Endothelial cell (in vitro differentiated cells): ENCODE measurements around the gene SND1. TPM values are rescaled to one million over a fixed set of nuclear protein-coding genes. Genes with fewer than 3 reads are reported as not detected.

Experiments
- DNase-seq: peaks from one replicate; pipeline ENCODE4 v3.0.0; 2021; ENCODE audit warnings: low spot score
- H3K27ac Mint-ChIP-seq: one replicate; pipeline ENCODE4 v1.8.0; 2021; ENCODE audit warnings: mixed read lengths, inconsistent platforms; ENCODE audit not compliant: unreplicated experiment
- H3K27me3 Mint-ChIP-seq: one replicate; pipeline ENCODE4 v1.8.0; 2021; ENCODE audit warnings: mild to moderate bottlenecking, moderate library complexity, mixed read lengths, inconsistent platforms; ENCODE audit not compliant: unreplicated experiment
- H3K36me3 Mint-ChIP-seq: one replicate; pipeline ENCODE4 v1.8.0; 2021; ENCODE audit warnings: mild to moderate bottlenecking, low read depth, mixed read lengths, inconsistent platforms; ENCODE audit not compliant: unreplicated experiment
- H3K4me1 Mint-ChIP-seq: one replicate; pipeline ENCODE4 v1.8.0; 2021; ENCODE audit warnings: mild to moderate bottlenecking, mixed read lengths, inconsistent platforms; ENCODE audit not compliant: unreplicated experiment
- H3K4me3 Mint-ChIP-seq: one replicate; pipeline ENCODE4 v1.8.0; 2021; ENCODE audit warnings: mild to moderate bottlenecking, mixed read lengths, inconsistent platforms; ENCODE audit not compliant: unreplicated experiment
- H3K9me3 Mint-ChIP-seq: one replicate; pipeline ENCODE4 v1.8.0; 2021; ENCODE audit warnings: mixed read lengths, inconsistent platforms; ENCODE audit not compliant: unreplicated experiment
- CTCF ChIP-seq: fragments of 200-600 bp; sonication (generic); IDR thresholded peaks from one replicate; pipeline ENCODE4 v1.5.0; 2021; ENCODE audit warnings: antibody characterized with exemption; ENCODE audit not compliant: unreplicated experiment
- total RNA-seq: library from RNA; stranded (reverse); fragmentation: NEBNext Ultra II Directional; extraction: Animal tissue kit (Norgen Biotek cat#: 25700); gene quantifications from one replicate; pipeline ENCODE4 v1.2.1, GENCODE V29; 2021; ENCODE audit not compliant: unreplicated experiment

SND1 gene
- total RNA-seq, 1 donor from 2014 or later, result 375 TPM

GRCh38 chr7:128067983-128068382, 416.0 kb downstream of the SND1 start:
- H3K36me3 Mint-ChIP-seq, result peaks cover 14% of the 10 kb centered on the region
- H3K27me3 Mint-ChIP-seq, result peaks cover 3% of the 10 kb centered on the region
- H3K4me3 Mint-ChIP-seq, result no peak overlapping the region
- no peak for DNase-seq
- H3K9me3 Mint-ChIP-seq, result no peaks in the 10 kb centered on the region
- no peak overlapping the region for H3K27ac Mint-ChIP-seq
- no peak for TF ChIP-seq CTCF
- peaks cover 11% of the 10 kb centered on the region for H3K4me1 Mint-ChIP-seq

- no peaks in the 10 kb centered on the region for H3K9me3 Mint-ChIP-seq
- TF ChIP-seq CTCF, result no peak
- H3K4me1 Mint-ChIP-seq, result peaks cover 14% of the 10 kb centered on the region
- peaks cover 2% of the 10 kb centered on the region for H3K27me3 Mint-ChIP-seq
- no peak overlapping the region for H3K27ac Mint-ChIP-seq
- DNase-seq, result no peak
- peaks cover 14% of the 10 kb centered on the region for H3K36me3 Mint-ChIP-seq
- no peak overlapping the region for H3K4me3 Mint-ChIP-seq
Measured at GRCh38 chr7:128068785-128069184, 416.8 kb downstream of the SND1 start.

- peaks cover 2% of the 10 kb centered on the region for H3K27me3 Mint-ChIP-seq
- H3K9me3 Mint-ChIP-seq, result no peaks in the 10 kb centered on the region
- DNase-seq, result no peak
- TF ChIP-seq CTCF, result no peak
- H3K4me1 Mint-ChIP-seq, result peaks cover 23% of the 10 kb centered on the region
- H3K27ac Mint-ChIP-seq, result peak overlapping the region; percentile 24
- peaks cover 14% of the 10 kb centered on the region for H3K36me3 Mint-ChIP-seq
- H3K4me3 Mint-ChIP-seq, result no peak overlapping the region
Measured at GRCh38 chr7:128069373-128070364, 417.7 kb downstream of the SND1 start.

GRCh38 chr7:128071376-128071775, 419.4 kb downstream of the SND1 start:
- DNase-seq, result no peak
- Mint-ChIP-seq H3K27me3 (peaks cover 4% of the 10 kb centered on the region), H3K4me1 (peaks cover 36% of the 10 kb centered on the region), H3K4me3 (no peak overlapping the region), H3K27ac (no peak overlapping the region), H3K36me3 (peaks cover 8% of the 10 kb centered on the region), H3K9me3 (no peaks in the 10 kb centered on the region)
- TF ChIP-seq CTCF, result no peak

GRCh38 chr7:128071801-128072200, 419.8 kb downstream of the SND1 start:
- peaks cover 8% of the 10 kb centered on the region for H3K36me3 Mint-ChIP-seq
- H3K27ac Mint-ChIP-seq, result no peak overlapping the region

More at GRCh38 chr7:128071801-128072200, 419.8 kb downstream of the SND1 start:
- TF ChIP-seq CTCF, result no peak
- Mint-ChIP-seq H3K9me3 (no peaks in the 10 kb centered on the region), H3K4me3 (peak overlapping the region; percentile 37), H3K27me3 (peaks cover 5% of the 10 kb centered on the region), H3K4me1 (peaks cover 36% of the 10 kb centered on the region)
- no peak for DNase-seq
